SU-DHL-6 (cell line): Measurements from ENCODE around the gene RRP12.

Experiments
- EZH2phosphoT487 ChIP-seq: fragments of 200-600 bp; sonication (generic), shearing (Covaris generic); conservative IDR thresholded peaks from 2 replicates; pipeline ENCODE4 v1.6.1; 2018; ENCODE audit warnings: mild to moderate bottlenecking, antibody characterized with exemption, low read length, moderate library complexity, mixed read lengths
- TF ChIP-seq, protein P1 (sequence below): fragments of 200-600 bp; sonication (generic); IDR thresholded peaks from one replicate; pipeline ENCODE4 v1.5.1; 2017; ENCODE audit warnings: antibody characterized with exemption, mild to moderate bottlenecking, low read length, moderate library complexity; ENCODE audit not compliant: insufficient read depth, poor library complexity, severe bottlenecking

DNA sequence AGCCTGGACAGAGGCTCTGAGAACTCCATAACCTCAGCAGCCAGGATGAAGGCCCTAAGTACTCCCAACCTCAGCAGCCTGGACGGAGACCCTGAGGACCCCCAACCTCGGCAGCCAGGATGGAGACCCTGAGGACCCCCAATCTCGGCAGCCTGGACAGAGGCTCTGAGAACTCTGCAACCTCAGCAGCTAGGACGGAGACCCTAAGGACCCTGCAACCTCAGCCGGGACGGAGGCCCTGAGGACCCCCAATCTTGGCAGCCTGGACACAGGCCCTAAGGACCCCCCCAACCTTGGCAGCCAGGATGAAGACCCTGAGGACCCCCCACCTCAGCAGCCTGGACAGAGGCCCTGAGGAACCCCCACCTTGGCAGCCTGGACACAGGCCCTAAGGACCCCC lies 16.5 kb downstream of the RRP12 start:
- TF ChIP-seq, protein P1, sequence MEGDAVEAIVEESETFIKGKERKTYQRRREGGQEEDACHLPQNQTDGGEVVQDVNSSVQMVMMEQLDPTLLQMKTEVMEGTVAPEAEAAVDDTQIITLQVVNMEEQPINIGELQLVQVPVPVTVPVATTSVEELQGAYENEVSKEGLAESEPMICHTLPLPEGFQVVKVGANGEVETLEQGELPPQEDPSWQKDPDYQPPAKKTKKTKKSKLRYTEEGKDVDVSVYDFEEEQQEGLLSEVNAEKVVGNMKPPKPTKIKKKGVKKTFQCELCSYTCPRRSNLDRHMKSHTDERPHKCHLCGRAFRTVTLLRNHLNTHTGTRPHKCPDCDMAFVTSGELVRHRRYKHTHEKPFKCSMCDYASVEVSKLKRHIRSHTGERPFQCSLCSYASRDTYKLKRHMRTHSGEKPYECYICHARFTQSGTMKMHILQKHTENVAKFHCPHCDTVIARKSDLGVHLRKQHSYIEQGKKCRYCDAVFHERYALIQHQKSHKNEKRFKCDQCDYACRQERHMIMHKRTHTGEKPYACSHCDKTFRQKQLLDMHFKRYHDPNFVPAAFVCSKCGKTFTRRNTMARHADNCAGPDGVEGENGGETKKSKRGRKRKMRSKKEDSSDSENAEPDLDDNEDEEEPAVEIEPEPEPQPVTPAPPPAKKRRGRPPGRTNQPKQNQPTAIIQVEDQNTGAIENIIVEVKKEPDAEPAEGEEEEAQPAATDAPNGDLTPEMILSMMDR, result no peak
- TF ChIP-seq EZH2phosphoT487, result no peak
